H1 (cell line): Measurements from ENCODE around the gene SERPINE3. TPM values are rescaled to one million over a fixed set of nuclear protein-coding genes. Genes with fewer than 3 reads are reported as not detected.

Experiments used
- CTCF ChIA-PET: fragments of 300-600 bp; sonication (Branson Sonifier 250); formaldehyde crosslinking; loops from one replicate; lab custom pipeline; 2021; ENCODE audit not compliant: partially characterized antibody; lab: Charles Lee
- POLR2A ChIA-PET: fragments of 300-600 bp; sonication (Branson Sonifier 250); formaldehyde crosslinking; loops from one replicate; lab custom pipeline; 2021; ENCODE audit warnings: inconsistent platforms; ENCODE audit not compliant: partially characterized antibody; lab: Charles Lee
- DNase-seq, 2 experiments: peaks; one replicate each; pipeline versions ENCODE4 v3.0.0 to v3.0.0-alpha.2; 2010 to 2022; ENCODE audit warnings: low spot score in 2 of 2, low read depth in 1 of 2, mixed read lengths in 1 of 2
- FAIRE-seq: peaks from 2 replicates; lab custom pipeline; 2011; peaks lifted over from hg19 to GRCh38; lab: Jason Lieb, UNC
- H2AFZ ChIP-seq: 2 replicates; pipeline ENCODE4 v1.8.1; 2012; ENCODE audit warnings: low read length, inconsistent platforms
- H2AK5ac ChIP-seq: 2 replicates; pipeline ENCODE4 v1.6.1; 2013; ENCODE audit warnings: low read depth, low read length
- H2BK120ac ChIP-seq: replicated peaks from 2 replicates; pipeline ENCODE3; 2013; ENCODE audit warnings: low read depth, low read length, inconsistent platforms
- H2BK12ac ChIP-seq: 2 replicates; pipeline ENCODE4 v1.6.1; 2013; ENCODE audit warnings: low read depth, low read length
- H2BK15ac ChIP-seq: 2 replicates; pipeline ENCODE4 v1.6.1; 2013; ENCODE audit warnings: low read length
- H2BK20ac ChIP-seq: 2 replicates; pipeline ENCODE4 v1.6.1; 2013; ENCODE audit warnings: low read length
- H2BK5ac ChIP-seq: 2 replicates; pipeline ENCODE4 v1.6.1; 2013; ENCODE audit warnings: low read depth, low read length
- H3K14ac ChIP-seq: 2 replicates; pipeline ENCODE4 v1.6.1; 2013; ENCODE audit warnings: inconsistent platforms; ENCODE audit not compliant: insufficient read length
- H3K18ac ChIP-seq: 2 replicates; pipeline ENCODE4 v1.6.1; 2013; ENCODE audit warnings: low read length; ENCODE audit errors: extremely low read depth
- H3K23ac ChIP-seq: 2 replicates; pipeline ENCODE4 v1.6.1; 2013; ENCODE audit warnings: inconsistent platforms; ENCODE audit not compliant: insufficient read length
- H3K23me2 ChIP-seq: 2 replicates; pipeline ENCODE4 v1.6.1; 2013; ENCODE audit warnings: low read depth, low read length
- H3K27ac ChIP-seq: 2 replicates; pipeline ENCODE4 v1.6.1; 2011; ENCODE audit warnings: low read depth, low read length, inconsistent platforms
- H3K27me3 ChIP-seq, 4 experiments: replicated peaks in 1 of 4; 1 replicate in 1 of 4; 2 replicates in 3 of 4; pipeline versions ENCODE4 v1.6.1 to v1.8.1; 2011 to 2013; ENCODE audit warnings: low read length in 3 of 4, mild to moderate bottlenecking in 3 of 4, inconsistent platforms in 2 of 4, mixed read lengths in 2 of 4, moderate library complexity in 1 of 4; ENCODE audit not compliant: control insufficient read depth in 3 of 4, insufficient read depth in 3 of 4; ENCODE audit errors: extremely low read depth in 1 of 4
- H3K36me3 ChIP-seq, 4 experiments: 2 replicates each; pipeline versions ENCODE4 v1.6.1 to v1.8.1; 2011 to 2013; ENCODE audit warnings: mild to moderate bottlenecking in 4 of 4, low read length in 3 of 4, moderate library complexity in 2 of 4, control low read depth in 1 of 4, inconsistent platforms in 1 of 4; ENCODE audit not compliant: insufficient read depth in 4 of 4, control insufficient read depth in 2 of 4
- H3K4ac ChIP-seq: replicated peaks from 2 replicates; pipeline ENCODE3; 2013; ENCODE audit warnings: low read length, low read depth, mixed read lengths, inconsistent platforms; ENCODE audit not compliant: insufficient read length
- H3K4me1 ChIP-seq, 4 experiments: replicated peaks in 1 of 4; 1 replicate in 1 of 4; 2 replicates in 3 of 4; pipeline versions ENCODE4 v1.6.1 to v1.8.1; 2011 to 2013; ENCODE audit warnings: low read length in 3 of 4, inconsistent platforms in 2 of 4, mixed read lengths in 1 of 4; ENCODE audit not compliant: insufficient read depth in 4 of 4, control insufficient read depth in 3 of 4
- H3K4me2 ChIP-seq, 2 experiments: 2 replicates each; pipeline versions ENCODE4 v1.6.1 to v1.8.1; 2011 to 2013; ENCODE audit warnings: low read depth in 2 of 2, low read length in 2 of 2, control low read depth in 1 of 2, inconsistent platforms in 1 of 2, mild to moderate bottlenecking in 1 of 2; ENCODE audit not compliant: insufficient read depth in 1 of 2
- H3K4me3 ChIP-seq, 4 experiments: fragments of 200-600, 300-600 bp in 1 of 4; sonication (generic), shearing (Covaris generic), sonication (Bioruptor Twin) in 1 of 4; 2 replicates each; pipeline versions ENCODE4 v1.5.1 to v1.8.1; 2011 to 2016; ENCODE audit warnings: low read length in 4 of 4, low read depth in 3 of 4, control low read depth in 2 of 4, inconsistent platforms in 2 of 4, mild to moderate bottlenecking in 2 of 4, mixed read lengths in 1 of 4, moderate library complexity in 1 of 4; ENCODE audit not compliant: insufficient read depth in 2 of 4; ENCODE audit errors: extremely low read depth in 1 of 4
- H3K56ac ChIP-seq: replicated peaks from 2 replicates; pipeline ENCODE3; 2013; ENCODE audit warnings: low read depth, mild to moderate bottlenecking, mixed read lengths, low read length, inconsistent platforms; ENCODE audit not compliant: insufficient read length
- H3K79me1 ChIP-seq: 2 replicates; pipeline ENCODE4 v1.6.1; 2013; ENCODE audit warnings: low read depth, low read length, control low read depth
- H3K79me2 ChIP-seq, 2 experiments: 2 replicates each; pipeline versions ENCODE4 v1.6.1 to v1.8.1; 2012 to 2013; ENCODE audit warnings: low read length in 2 of 2, mild to moderate bottlenecking in 2 of 2, inconsistent platforms in 1 of 2; ENCODE audit not compliant: insufficient read depth in 2 of 2, control insufficient read depth in 1 of 2
- H3K9ac ChIP-seq, 4 experiments: replicated peaks in 1 of 4; 1 replicate in 1 of 4; 2 replicates in 3 of 4; pipeline versions ENCODE4 v1.6.1 to v1.8.1; 2011 to 2013; ENCODE audit warnings: low read depth in 3 of 4, low read length in 3 of 4, control low read depth in 2 of 4, mild to moderate bottlenecking in 2 of 4, moderate library complexity in 2 of 4, inconsistent platforms in 1 of 4; ENCODE audit errors: extremely low read depth in 1 of 4
- H3K9me3 ChIP-seq, 2 experiments: 2 replicates each; pipeline versions ENCODE4 v1.6.1 to v1.8.1; 2012 to 2013; ENCODE audit warnings: mild to moderate bottlenecking in 2 of 2, moderate library complexity in 2 of 2, control low read depth in 1 of 2, inconsistent platforms in 1 of 2, low read depth in 1 of 2, low read length in 1 of 2, mixed read lengths in 1 of 2; ENCODE audit not compliant: insufficient read depth in 2 of 2
- H4K20me1 ChIP-seq, 2 experiments: replicated peaks in 1 of 2; 2 replicates each; pipeline versions ENCODE3 to v1.8.1; 2011 to 2013; ENCODE audit warnings: inconsistent platforms in 2 of 2, low read length in 2 of 2, mild to moderate bottlenecking in 1 of 2; ENCODE audit not compliant: insufficient read depth in 2 of 2, control insufficient read depth in 1 of 2
- H4K5ac ChIP-seq: 2 replicates; pipeline ENCODE4 v1.6.1; 2013; ENCODE audit warnings: low read length, low read depth, mixed read lengths, inconsistent platforms; ENCODE audit not compliant: insufficient read length
- H4K8ac ChIP-seq: 2 replicates; pipeline ENCODE4 v1.8.0; 2013; ENCODE audit warnings: mild to moderate bottlenecking, moderate library complexity, low read length, inconsistent platforms; ENCODE audit not compliant: insufficient read depth; ENCODE audit errors: extremely low read depth
- H4K91ac ChIP-seq: replicated peaks from 2 replicates; pipeline ENCODE3; 2013; ENCODE audit warnings: low read length, mixed read lengths, inconsistent platforms; ENCODE audit not compliant: insufficient read length
- CHD2 ChIP-seq: IDR thresholded peaks from 2 replicates; pipeline ENCODE4 v1.6.1; 2012; ENCODE audit warnings: low read length, improper control_type of control experiment
- MAFK ChIP-seq: IDR thresholded peaks from 2 replicates; pipeline ENCODE4 v1.6.1; 2012; ENCODE audit warnings: low read depth, mild to moderate bottlenecking, improper control_type of control experiment, low read length
- RNF2 ChIP-seq: fragments of 200-900, 300-1000 bp; sonication (generic); IDR thresholded peaks from 2 replicates; pipeline ENCODE4 v1.7.1; 2016; ENCODE audit warnings: borderline replicate concordance, low read depth, mild to moderate bottlenecking, antibody characterized with exemption, low read length; ENCODE audit not compliant: poor library complexity, severe bottlenecking; ENCODE audit errors: missing control alignments
- TAF1 ChIP-seq: IDR thresholded peaks from 2 replicates; pipeline ENCODE4 v1.6.1; 2011; ENCODE audit warnings: mild to moderate bottlenecking, low read depth, low read length
- TBP ChIP-seq: IDR thresholded peaks from 2 replicates; pipeline ENCODE4 v1.6.1; 2011; ENCODE audit warnings: low read depth, low read length, improper control_type of control experiment
- WGBS, 2 experiments: shearing (Covaris generic) in 1 of 2; methylation state at CpG; one replicate each; pipeline versions ENCODE4 v1.1.6 to v1.1.7; 2013 to 2015; ENCODE audit warnings: low lambda C conversion rate in 2 of 2, mixed read lengths in 2 of 2, inconsistent platforms in 1 of 2, low coverage in 1 of 2, missing lambda C conversion rate in 1 of 2; ENCODE audit not compliant: insufficient replicate concordance in 2 of 2, insufficient coverage in 1 of 2, insufficient read length in 1 of 2; ENCODE audit errors: extremely low coverage in 1 of 2, missing lambda C conversion rate in 1 of 2; 5-methylcytosine and 5-hydroxymethylcytosine counted together
- polyA plus RNA-seq, 7 experiments: library from polyadenylated mRNA; depleted of rRNA in 3 of 7; stranded (reverse) in 5 of 7; unstranded in 2 of 7; fragments of >200 nt in 5 of 7; fragments of 200-250 nt in 2 of 7; gene quantifications; 1 replicate in 5 of 7; 2 replicates in 1 of 7; 4 replicates in 1 of 7; pipeline versions ENCODE4 v1.2.1 to v1.2.3, GENCODE V29; 2011 to 2013; ENCODE audit warnings: missing spikeins in 2 of 7, mixed read lengths in 2 of 7
- total RNA-seq: library from RNA; stranded (reverse); fragmentation: NEBNext Ultra II Directional; extraction: Animal tissue kit (Norgen Biotek cat#: 25700); gene quantifications from 2 replicates; pipeline ENCODE4 v1.2.1, GENCODE V29; 2021

The SERPINE3 gene
- total and polyA plus RNA-seq, 2 of the 8 experiments (the other 6 are each of a cell fraction or from before 2014, with no cell fraction given) = 0.34 to 1.0 TPM

GRCh38 chr13:51331354-51331861 is 8.1 kb upstream of the SERPINE3 start:
- Histone ChIP-seq H4K20me1 (no peaks in the 10 kb centered on the region), H3K56ac (no peak overlapping the region), H3K4me1 (peaks cover 0 to 3% (median 1%) of the 10 kb centered on the region in 4 experiments; a peak in 1 of 7 replicates), H4K91ac (peak overlapping the region; percentile 66), H2BK20ac (no peak overlapping the region), H3K4me2 (no peak overlapping the region), H2BK5ac (no peak overlapping the region), H2BK120ac (no peak overlapping the region), H3K18ac (no peak overlapping the region), H4K8ac (no peak overlapping the region), H3K9ac (no peak overlapping the region), H3K23ac (no peak overlapping the region), H2AFZ (no peak overlapping the region), H4K5ac (no peak overlapping the region), H2BK15ac (peak overlapping the region; percentile 54; the same call in 1 of the 2 replicates), H3K79me1 (no peaks in the 10 kb centered on the region), H3K4me3 (no peak overlapping the region), H3K36me3 (no peaks in the 10 kb centered on the region), H3K23me2 (no peaks in the 10 kb centered on the region), H3K79me2 (no peaks in the 10 kb centered on the region), H2AK5ac (no peak overlapping the region), H3K4ac (no peak overlapping the region), H3K27me3 (no peaks in the 10 kb centered on the region; a peak in 1 of 7 replicates), H2BK12ac (peak overlapping the region; percentile 63; the same call in 1 of the 2 replicates), H3K14ac (no peak overlapping the region), H3K9me3 (no peaks in the 10 kb centered on the region), H3K27ac (no peak overlapping the region)
- FAIRE-seq = no peak
- ChIA-PET CTCF (interaction anchor here (0.9 to 1.7 kb wide), 2 partner anchors 10 to 14 kb away, joined by 3 to 4 read pairs; no protein-coding TSS in a partner anchor), POLR2A (no interaction called here)
- TF ChIP-seq MAFK = no peak
- no peak for TF ChIP-seq TBP
- no peak for TF ChIP-seq RNF2
- TF ChIP-seq TAF1 = no peak
- TF ChIP-seq CHD2 = no peak
- peak in 1 of 2 experiments; percentile 39 for DNase-seq
- WGBS, 2 experiments = 89% methylated on average over 6 of the region's 6 CpGs; no CpG with 5 or more reads in 1 of the 2 experiments
